ENCODE measurements around the gene EXOC6B. TPM values are rescaled to one million over a fixed set of nuclear protein-coding genes. Genes with fewer than 3 reads are reported as not detected.

Gene EXOC6B
- total and polyA plus RNA-seq, 12 donors, result 16.3 to 243 (median 144) TPM

- Histone ChIP-seq H3K27me3 (no peaks in the 10 kb centered on the region), H3K27ac (peak overlapping the region in 6 of 10 donors; percentile 2 to 59 (median 24)), H3K4me1 (peaks cover 0 to 58% (median 42%) of the 10 kb centered on the region in 9 donors), H3K36me3 (peaks cover 0 to 11% (median 0%) of the 10 kb centered on the region in 9 donors), H3K4me3 (no peak overlapping the region), H3K9me3 (peaks cover 0 to 21% (median 0%) of the 10 kb centered on the region in 11 donors)
- ATAC-seq, result peak in 7 of 8 donors; percentile 26 to 69 (median 58)
- DNase-seq, result no peak
- 84 to 87% methylated on average over 2 of the region's 2 CpGs for WGBS, 2 donors
- TF ChIP-seq, protein P1, sequence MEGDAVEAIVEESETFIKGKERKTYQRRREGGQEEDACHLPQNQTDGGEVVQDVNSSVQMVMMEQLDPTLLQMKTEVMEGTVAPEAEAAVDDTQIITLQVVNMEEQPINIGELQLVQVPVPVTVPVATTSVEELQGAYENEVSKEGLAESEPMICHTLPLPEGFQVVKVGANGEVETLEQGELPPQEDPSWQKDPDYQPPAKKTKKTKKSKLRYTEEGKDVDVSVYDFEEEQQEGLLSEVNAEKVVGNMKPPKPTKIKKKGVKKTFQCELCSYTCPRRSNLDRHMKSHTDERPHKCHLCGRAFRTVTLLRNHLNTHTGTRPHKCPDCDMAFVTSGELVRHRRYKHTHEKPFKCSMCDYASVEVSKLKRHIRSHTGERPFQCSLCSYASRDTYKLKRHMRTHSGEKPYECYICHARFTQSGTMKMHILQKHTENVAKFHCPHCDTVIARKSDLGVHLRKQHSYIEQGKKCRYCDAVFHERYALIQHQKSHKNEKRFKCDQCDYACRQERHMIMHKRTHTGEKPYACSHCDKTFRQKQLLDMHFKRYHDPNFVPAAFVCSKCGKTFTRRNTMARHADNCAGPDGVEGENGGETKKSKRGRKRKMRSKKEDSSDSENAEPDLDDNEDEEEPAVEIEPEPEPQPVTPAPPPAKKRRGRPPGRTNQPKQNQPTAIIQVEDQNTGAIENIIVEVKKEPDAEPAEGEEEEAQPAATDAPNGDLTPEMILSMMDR (IDR thresholded peaks at IDR 0.05), result no peak
- intact Hi-C loops (cut with DNase I), result loop anchor here in 1 of 10 donors (5.0 to 10.0 kb wide), 2 partner anchors 43 to 395 kb away; no protein-coding TSS in a partner anchor
Measured at GRCh38 chr2:72779495-72779894, 46.3 kb downstream of the EXOC6B start.

DNA sequence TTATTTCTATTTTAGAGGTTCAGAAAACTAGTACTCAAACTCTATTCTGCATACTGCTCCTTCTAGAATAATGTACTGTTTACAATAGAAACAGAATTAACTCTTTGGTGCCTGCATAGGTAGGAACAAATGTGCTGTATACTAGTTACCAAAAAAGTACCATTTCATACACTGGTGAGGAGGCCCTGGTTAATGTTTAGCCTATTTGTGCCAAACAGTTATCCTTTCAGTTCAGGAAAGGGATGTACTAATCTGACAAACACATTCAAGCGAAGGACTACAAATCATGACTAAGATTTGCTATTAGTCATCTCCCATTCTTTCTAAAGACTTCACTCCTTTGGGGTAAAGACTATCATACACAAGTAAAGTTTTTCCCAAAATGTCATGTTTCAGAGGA is 47.4 kb downstream of the EXOC6B start:
- no peak for DNase-seq
- Histone ChIP-seq H3K36me3 (peaks cover 0 to 2% (median 0%) of the 10 kb centered on the region in 9 donors), H3K4me1 (peaks cover 0 to 58% (median 42%) of the 10 kb centered on the region in 9 donors), H3K9me3 (peaks cover 0 to 14% (median 0%) of the 10 kb centered on the region in 11 donors), H3K27ac (no peak overlapping the region), H3K27me3 (no peaks in the 10 kb centered on the region), H3K4me3 (no peak overlapping the region)
- ATAC-seq, result peak in 1 of 8 donors; percentile 55
- intact Hi-C loops (cut with DNase I), result loop anchor here in 2 of 10 donors (1.0 to 10.0 kb wide), 3 partner anchors 44 to 396 kb away; no protein-coding TSS in a partner anchor
- 65 to 82% methylated on average over 1 of the region's 1 CpG for WGBS, 2 donors
- TF ChIP-seq, protein P1 (IDR thresholded peaks at IDR 0.05), result no peak

DNA sequence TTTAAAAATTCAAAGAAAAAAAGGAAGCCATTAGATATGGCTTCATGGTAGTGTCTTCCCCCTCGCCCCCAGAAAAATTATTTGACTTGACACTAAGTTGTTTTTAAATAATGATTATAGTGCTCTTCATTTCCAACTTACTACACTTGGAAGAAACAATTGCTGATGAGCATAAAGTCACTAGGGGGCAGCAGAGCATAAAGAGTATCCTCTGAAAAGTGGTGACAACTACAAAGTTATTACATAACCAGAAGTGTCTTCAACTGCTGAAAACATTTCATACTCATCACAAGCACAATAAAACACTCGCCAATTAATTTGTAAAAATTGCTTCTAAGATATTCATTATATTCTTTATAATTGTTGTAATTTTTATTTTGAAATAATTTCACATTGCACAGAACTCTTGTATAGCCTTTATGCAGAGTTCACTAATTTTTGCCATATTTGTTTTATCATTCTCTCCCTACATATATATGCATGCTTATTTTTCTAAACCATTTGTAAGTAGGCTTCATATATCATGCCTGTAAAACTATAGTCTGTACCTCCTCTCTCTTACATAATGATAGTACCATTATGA is 54.9 kb downstream of the EXOC6B start:
- TF ChIP-seq, protein P1 (IDR thresholded peaks at IDR 0.05), result peak; percentile 83 to 94 (median 86)
- peaks cover 0 to 9% (median 2%) of the 10 kb centered on the region in 9 donors for H3K4me1 ChIP-seq
- H3K36me3 ChIP-seq, result no peaks in the 10 kb centered on the region
- peak in 7 of 8 donors; percentile 45 to 79 (median 71) for ATAC-seq
- intact Hi-C loops (cut with DNase I), result loop anchor here (1.0 to 10.0 kb wide), 9 partner anchors 51 to 404 kb away; no protein-coding TSS in a partner anchor
- no peak overlapping the region for H3K27ac ChIP-seq
- DNase-seq, result peak in 1 of 2 donors; percentile 81
- H3K27me3 ChIP-seq, result no peaks in the 10 kb centered on the region
- WGBS, 2 donors, result 0 to 3% methylated on average over 2 of the region's 2 CpGs
- no peaks in the 10 kb centered on the region for H3K9me3 ChIP-seq
- no peak overlapping the region for H3K4me3 ChIP-seq

DNA sequence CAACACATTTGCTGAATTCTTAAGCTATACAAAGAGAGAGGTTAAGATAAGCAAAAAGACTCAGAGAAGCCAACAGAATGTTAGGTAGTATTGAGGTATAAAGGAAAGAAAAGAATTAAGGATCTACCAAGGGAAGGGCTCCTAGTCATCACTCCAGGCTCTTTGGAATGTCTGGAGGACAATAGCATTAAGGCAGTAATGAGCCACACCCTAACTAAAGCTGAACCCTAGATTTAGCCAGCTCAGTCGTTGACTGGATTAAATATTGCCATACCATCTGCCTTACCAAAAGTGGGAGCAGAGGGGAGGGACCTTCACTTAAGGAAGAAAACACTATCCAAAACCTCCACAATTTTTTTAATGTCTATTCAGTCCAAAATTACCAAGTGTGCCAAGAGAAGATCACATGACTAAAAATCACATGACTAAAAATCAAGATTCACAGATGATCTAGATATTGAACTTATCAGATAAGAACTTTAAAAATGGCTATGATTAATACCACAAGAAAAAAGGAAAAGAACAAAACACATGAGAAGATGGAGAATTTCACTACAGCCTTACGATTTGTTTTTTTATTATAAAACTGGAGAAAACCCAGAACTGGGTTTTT is 59.7 kb downstream of the EXOC6B start:
- Histone ChIP-seq H3K27me3 (no peaks in the 10 kb centered on the region), H3K9me3 (peaks cover 0 to 27% (median 16%) of the 10 kb centered on the region in 11 donors), H3K4me1 (peaks cover 0 to 9% (median under 1%) of the 10 kb centered on the region in 9 donors), H3K36me3 (peaks cover 0 to 26% (median 0%) of the 10 kb centered on the region in 9 donors), H3K4me3 (no peak overlapping the region), H3K27ac (no peak overlapping the region)
- TF ChIP-seq, protein P1 (IDR thresholded peaks at IDR 0.05), result no peak
- peak in 1 of 8 donors; percentile 37 for ATAC-seq
- WGBS, 2 donors, result 74 to 76% methylated on average over 2 of the region's 2 CpGs
- DNase-seq, result no peak
- intact Hi-C loops (cut with DNase I), result loop anchor here in 1 of 10 donors (5.0 kb wide), 1 partner anchor 86 kb away; no protein-coding TSS in a partner anchor

All from heart right ventricle (tissue), 16 donors.